ENCODE results near the gene CCDC85A.
A peak's percentile ranks its signal among the peaks of the same experiment; 100 is the strongest.

The CCDC85A gene

DNA sequence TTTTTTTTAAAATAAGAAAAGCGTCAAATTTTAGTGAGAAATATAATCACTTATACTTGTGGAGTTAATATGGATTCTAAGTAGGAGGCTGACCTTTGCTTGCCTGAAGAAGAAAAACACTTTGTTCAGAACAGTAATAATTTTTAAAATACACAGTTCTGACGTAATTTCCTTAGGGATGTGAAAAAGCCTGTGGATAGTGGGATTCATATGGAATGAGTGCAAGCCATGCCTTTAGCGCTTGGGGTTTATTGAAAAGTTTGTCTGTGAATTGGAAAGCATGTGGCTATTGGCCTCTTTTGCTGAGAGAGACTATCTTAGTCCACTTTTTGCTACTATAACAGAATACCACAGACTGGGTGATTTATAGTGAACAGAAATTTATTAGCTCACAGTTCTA is 151.3 kb downstream of the CCDC85A start:
- no peaks in the 10 kb centered on the region for H3K36me3 ChIP-seq (ENCODE audit: control insufficient read depth, insufficient read depth, low read length, severe bottlenecking)
- no peaks in the 10 kb centered on the region for H3K9me3 ChIP-seq (ENCODE audit: control insufficient read depth, low read length)
- peak overlapping the region; percentile 57 for H3K9ac ChIP-seq (ENCODE audit: low read length)
- DNase-seq (ENCODE audit: low read depth) = no peak
- H3K4me3 ChIP-seq (ENCODE audit: low read length) = peak overlapping the region; percentile 49
- no peaks in the 10 kb centered on the region for H3K27me3 ChIP-seq (replicated peaks; ENCODE audit: control insufficient read depth, insufficient read depth, low read length)
- H3K4me1 ChIP-seq (ENCODE audit: control insufficient read depth, insufficient read depth, low read length) = peaks cover 33% of the 10 kb centered on the region

DNA sequence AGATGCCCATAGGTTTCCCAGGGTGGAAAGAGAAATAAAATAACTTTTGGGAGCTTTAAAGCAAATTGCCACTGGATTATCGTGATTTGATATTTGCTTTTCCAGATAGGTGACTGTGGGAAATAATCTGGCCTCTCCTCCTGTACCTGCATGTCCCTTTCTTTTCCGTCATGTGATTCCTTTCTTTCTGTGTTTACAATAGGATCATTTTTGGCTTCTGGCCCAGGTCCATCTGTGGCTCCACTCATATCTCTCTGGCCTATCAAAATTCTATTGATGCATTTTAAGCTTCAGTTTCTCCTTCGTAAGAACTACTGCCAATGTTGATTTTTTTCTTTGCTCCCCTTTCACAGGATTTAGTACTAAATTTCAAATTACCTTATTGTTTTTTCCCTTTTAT is 153.6 kb downstream of the CCDC85A start:
- Histone ChIP-seq H3K9ac (ENCODE audit: low read length) (no peak overlapping the region), H3K4me1 (ENCODE audit: control insufficient read depth, insufficient read depth, low read length) (peaks cover 33% of the 10 kb centered on the region), H3K36me3 (ENCODE audit: control insufficient read depth, insufficient read depth, low read length, severe bottlenecking) (no peaks in the 10 kb centered on the region), H3K4me3 (ENCODE audit: low read length) (no peak overlapping the region), H3K27me3 (replicated peaks; ENCODE audit: control insufficient read depth, insufficient read depth, low read length) (no peaks in the 10 kb centered on the region), H3K9me3 (ENCODE audit: control insufficient read depth, low read length) (no peaks in the 10 kb centered on the region)
- DNase-seq (ENCODE audit: low read depth) = no peak

DNA sequence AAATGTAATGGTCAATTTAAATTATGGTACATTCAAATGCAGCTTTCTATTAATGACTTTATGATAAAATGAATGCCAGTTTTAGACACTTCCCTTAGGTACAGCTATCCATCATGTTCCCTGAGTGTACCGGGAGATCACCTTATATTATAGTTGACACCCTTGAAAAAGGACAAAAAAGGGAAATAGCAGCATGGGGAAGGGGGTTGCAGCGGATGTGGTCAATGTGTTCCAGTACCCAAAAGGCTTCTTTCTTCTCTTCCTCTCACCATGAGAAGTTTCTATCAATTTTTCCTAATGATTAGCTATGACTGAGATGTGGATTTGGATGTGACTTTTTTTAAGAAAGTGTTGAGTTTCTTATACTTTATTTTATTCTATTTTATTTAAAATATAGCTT is 154.4 kb downstream of the CCDC85A start:
- Histone ChIP-seq H3K27me3 (replicated peaks; ENCODE audit: control insufficient read depth, insufficient read depth, low read length) (no peaks in the 10 kb centered on the region), H3K4me1 (ENCODE audit: control insufficient read depth, insufficient read depth, low read length) (peaks cover 28% of the 10 kb centered on the region)
- no peak for DNase-seq (ENCODE audit: low read depth)

DNA sequence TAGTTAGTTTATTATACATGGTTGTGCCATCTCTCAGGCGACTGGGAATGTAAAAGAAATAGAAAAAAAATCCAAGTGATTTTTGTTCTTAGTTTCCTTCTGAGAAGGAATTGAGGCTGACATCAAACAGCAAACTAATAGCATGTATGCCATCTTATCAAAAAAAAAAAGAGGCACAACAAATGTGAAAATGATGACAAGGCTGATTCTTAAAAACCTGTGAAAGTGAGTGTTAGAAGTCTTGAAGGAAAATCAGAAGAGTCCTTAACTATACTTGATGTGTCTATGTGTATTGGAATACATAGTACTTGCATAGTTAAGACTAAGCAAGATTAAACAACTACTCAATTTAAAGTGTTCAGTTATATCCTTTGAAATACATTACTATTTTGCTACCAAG is 161.0 kb downstream of the CCDC85A start:
- Histone ChIP-seq H3K4me1 (ENCODE audit: control insufficient read depth, insufficient read depth, low read length) (peaks cover 2% of the 10 kb centered on the region), H3K36me3 (ENCODE audit: control insufficient read depth, insufficient read depth, low read length, severe bottlenecking) (no peaks in the 10 kb centered on the region), H3K9ac (ENCODE audit: low read length) (no peak overlapping the region), H3K4me3 (ENCODE audit: low read length) (no peak overlapping the region), H3K9me3 (ENCODE audit: control insufficient read depth, low read length) (no peaks in the 10 kb centered on the region), H3K27me3 (replicated peaks; ENCODE audit: control insufficient read depth, insufficient read depth, low read length) (no peaks in the 10 kb centered on the region)
- DNase-seq (ENCODE audit: low read depth) = no peak

More for the DNA sequence above, 154.4 kb downstream of the CCDC85A start:
- Histone ChIP-seq H3K36me3 (ENCODE audit: control insufficient read depth, insufficient read depth, low read length, severe bottlenecking) (no peaks in the 10 kb centered on the region), H3K4me3 (ENCODE audit: low read length) (no peak overlapping the region), H3K9ac (ENCODE audit: low read length) (no peak overlapping the region), H3K9me3 (ENCODE audit: control insufficient read depth, low read length) (no peaks in the 10 kb centered on the region)

DNA sequence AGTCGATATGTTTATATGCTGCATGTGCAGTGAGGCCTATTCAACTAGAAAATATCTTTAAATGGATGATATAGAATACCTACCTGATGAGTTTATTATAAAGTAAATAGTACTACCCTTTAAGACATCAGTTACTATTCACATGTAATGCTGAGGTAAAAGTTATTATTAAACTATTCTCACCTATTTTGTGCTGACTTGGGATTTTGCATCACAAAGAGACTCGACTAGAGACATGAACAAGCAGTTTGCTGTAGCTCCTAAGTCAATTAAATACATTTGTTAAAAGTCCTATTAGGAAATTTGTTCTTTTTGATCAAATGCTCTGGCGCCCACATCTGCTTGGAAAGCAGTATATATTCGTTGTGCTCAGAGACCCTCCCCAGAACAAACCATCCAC is 164.1 kb downstream of the CCDC85A start:
- H3K36me3 ChIP-seq (ENCODE audit: control insufficient read depth, insufficient read depth, low read length, severe bottlenecking) = no peaks in the 10 kb centered on the region
- no peaks in the 10 kb centered on the region for H3K27me3 ChIP-seq (replicated peaks; ENCODE audit: control insufficient read depth, insufficient read depth, low read length)
- no peak overlapping the region for H3K9ac ChIP-seq (ENCODE audit: low read length)
- no peak for DNase-seq (ENCODE audit: low read depth)
- no peaks in the 10 kb centered on the region for H3K9me3 ChIP-seq (ENCODE audit: control insufficient read depth, low read length)
- no peaks in the 10 kb centered on the region for H3K4me1 ChIP-seq (ENCODE audit: control insufficient read depth, insufficient read depth, low read length)
- no peak overlapping the region for H3K4me3 ChIP-seq (ENCODE audit: low read length)

DNA sequence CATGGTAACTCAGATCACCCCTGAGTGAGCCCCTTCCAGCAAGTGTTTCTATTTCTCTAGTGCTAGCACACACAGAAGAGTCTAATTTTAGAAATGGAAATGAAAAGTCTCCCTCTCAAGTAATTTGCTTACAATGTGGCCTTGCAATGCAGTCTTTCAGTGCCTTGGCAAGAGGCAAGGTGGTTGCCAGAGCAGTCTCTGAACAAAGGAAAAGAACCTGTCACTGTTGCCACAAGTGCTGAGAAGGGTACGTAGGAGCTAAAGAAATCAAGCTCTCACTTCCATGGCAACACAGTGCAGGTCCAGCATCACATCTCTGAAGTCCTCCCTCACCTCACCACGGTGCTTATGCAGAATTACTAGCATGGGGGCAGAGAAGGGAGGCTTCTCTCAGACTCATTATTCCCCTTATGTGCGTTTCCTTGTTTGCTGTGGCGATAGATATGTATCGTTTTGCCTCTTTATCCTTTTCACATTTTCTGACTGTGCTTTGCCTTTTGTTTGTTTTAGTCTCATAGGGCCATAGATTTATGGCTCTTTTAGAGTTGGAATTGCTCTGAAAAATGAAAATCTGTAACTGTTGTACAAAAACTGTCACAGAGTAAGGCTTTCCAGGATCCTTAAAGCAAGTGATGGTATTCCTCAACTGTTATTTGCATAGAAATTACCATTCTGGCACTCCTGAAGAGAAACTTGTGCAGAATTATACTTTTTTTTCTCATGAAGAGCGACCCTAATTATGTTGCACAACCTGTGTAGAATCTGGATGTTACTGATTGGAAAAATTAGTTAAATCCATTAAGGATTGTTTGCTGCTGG is 164.8 kb downstream of the CCDC85A start:
- Histone ChIP-seq H3K27me3 (replicated peaks; ENCODE audit: control insufficient read depth, insufficient read depth, low read length) (no peaks in the 10 kb centered on the region), H3K9me3 (ENCODE audit: control insufficient read depth, low read length) (no peaks in the 10 kb centered on the region), H3K36me3 (ENCODE audit: control insufficient read depth, insufficient read depth, low read length, severe bottlenecking) (no peaks in the 10 kb centered on the region), H3K9ac (ENCODE audit: low read length) (no peak overlapping the region), H3K4me3 (ENCODE audit: low read length) (no peak overlapping the region), H3K4me1 (ENCODE audit: control insufficient read depth, insufficient read depth, low read length) (no peaks in the 10 kb centered on the region)
- DNase-seq (ENCODE audit: low read depth) = no peak

DNA sequence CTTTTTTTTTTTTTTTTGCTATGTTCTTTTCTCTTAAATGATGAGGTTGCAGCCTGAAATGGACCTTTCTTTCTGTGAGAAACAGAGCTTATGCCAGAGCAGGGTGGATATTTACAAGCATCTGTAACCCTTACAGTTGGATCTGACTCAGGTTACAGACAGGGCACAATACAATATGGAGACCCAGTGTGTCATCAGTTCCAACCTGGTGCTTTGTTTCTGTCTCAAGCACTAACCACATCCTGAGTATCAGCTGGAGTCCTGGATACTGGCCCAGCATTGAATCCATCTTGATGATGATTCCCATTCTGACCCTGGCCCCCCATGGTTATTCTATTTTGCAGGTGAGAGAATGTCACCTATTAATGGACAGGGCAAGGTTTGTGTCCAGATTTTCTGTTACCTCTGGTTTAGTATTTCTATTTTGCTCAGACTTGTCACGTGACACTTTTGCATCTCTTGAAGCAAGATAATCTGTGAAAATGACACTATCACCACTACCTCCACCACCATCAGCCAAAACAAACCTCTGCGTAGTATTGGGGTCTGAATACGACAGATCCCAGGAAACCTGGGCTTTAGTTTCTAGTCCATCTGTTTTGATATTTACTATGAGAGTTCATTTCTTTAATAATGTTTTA is 174.0 kb downstream of the CCDC85A start:
- Histone ChIP-seq H3K4me3 (ENCODE audit: low read length) (no peak overlapping the region), H3K9me3 (ENCODE audit: control insufficient read depth, low read length) (no peaks in the 10 kb centered on the region), H3K27me3 (replicated peaks; ENCODE audit: control insufficient read depth, insufficient read depth, low read length) (no peaks in the 10 kb centered on the region), H3K36me3 (ENCODE audit: control insufficient read depth, insufficient read depth, low read length, severe bottlenecking) (no peaks in the 10 kb centered on the region), H3K9ac (ENCODE audit: low read length) (no peak overlapping the region), H3K4me1 (ENCODE audit: control insufficient read depth, insufficient read depth, low read length) (no peaks in the 10 kb centered on the region)
- no peak for DNase-seq (ENCODE audit: low read depth)

DNA sequence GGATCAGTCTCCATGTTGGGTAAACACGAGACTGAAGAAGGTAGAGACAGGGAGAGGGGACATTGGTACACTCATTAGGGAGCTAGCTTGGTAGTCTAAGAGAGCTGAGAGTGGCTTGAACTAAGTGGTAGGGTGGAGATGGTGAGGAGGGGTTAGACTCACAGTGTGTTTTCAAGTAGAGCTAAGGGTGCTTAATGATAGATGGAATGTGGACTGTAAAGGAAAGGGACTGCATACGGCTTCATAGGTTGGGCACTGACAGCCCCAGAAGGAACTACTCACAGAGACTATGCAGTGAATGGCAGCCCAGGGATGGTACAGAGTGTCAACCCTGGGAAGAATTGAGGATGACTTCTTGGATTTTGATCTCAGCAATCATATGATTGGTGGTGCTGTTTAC is 178.1 kb downstream of the CCDC85A start:
- Histone ChIP-seq H3K36me3 (ENCODE audit: control insufficient read depth, insufficient read depth, low read length, severe bottlenecking) (no peaks in the 10 kb centered on the region), H3K9me3 (ENCODE audit: control insufficient read depth, low read length) (no peaks in the 10 kb centered on the region), H3K9ac (ENCODE audit: low read length) (no peak overlapping the region), H3K4me3 (ENCODE audit: low read length) (no peak overlapping the region), H3K27me3 (replicated peaks; ENCODE audit: control insufficient read depth, insufficient read depth, low read length) (no peaks in the 10 kb centered on the region), H3K4me1 (ENCODE audit: control insufficient read depth, insufficient read depth, low read length) (peaks cover under 1% of the 10 kb centered on the region)
- DNase-seq (ENCODE audit: low read depth) = no peak

DNA sequence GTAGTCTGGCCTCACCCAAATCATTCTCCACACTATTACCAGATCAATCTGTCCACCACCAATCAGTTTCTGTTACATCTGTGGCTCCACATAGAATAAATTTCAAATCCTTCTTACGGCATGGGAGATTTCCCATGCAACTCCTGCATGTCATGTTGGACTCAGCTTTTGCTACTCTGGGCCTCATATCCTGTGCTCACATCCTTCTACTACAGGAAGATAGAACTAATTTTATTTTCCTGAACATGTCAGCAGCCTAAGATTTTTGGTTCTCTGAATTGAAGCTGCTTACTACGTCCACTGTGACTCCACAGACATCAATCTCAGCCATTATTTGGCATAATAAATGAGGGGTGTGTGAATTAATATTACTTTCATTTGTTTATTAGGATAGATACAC is 181.1 kb downstream of the CCDC85A start:
- H3K4me1 ChIP-seq (ENCODE audit: control insufficient read depth, insufficient read depth, low read length) = peaks cover 4% of the 10 kb centered on the region
- no peaks in the 10 kb centered on the region for H3K36me3 ChIP-seq (ENCODE audit: control insufficient read depth, insufficient read depth, low read length, severe bottlenecking)
- H3K4me3 ChIP-seq (ENCODE audit: low read length) = no peak overlapping the region
- H3K27me3 ChIP-seq (replicated peaks; ENCODE audit: control insufficient read depth, insufficient read depth, low read length) = no peaks in the 10 kb centered on the region
- no peak for DNase-seq (ENCODE audit: low read depth)
- no peak overlapping the region for H3K9ac ChIP-seq (ENCODE audit: low read length)
- no peaks in the 10 kb centered on the region for H3K9me3 ChIP-seq (ENCODE audit: control insufficient read depth, low read length)

DNA sequence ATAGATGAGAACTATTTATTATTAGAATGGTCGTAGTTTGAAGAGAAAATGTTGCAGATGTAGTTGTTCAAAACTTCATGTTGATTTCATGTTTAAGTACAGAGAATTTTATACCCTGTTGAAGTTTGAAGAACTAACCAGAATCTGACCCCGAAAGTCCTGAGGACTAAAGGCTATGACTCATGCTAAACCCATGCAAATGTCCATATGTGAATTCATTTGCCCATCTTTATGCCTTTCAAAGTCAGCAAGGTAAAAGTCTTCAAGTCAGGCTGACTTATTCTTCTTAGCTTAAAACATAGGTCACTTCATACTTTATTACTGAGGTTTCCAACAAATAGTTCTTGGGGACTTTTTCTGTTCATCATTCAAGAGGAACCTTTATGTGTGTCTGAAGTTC is 185.5 kb downstream of the CCDC85A start:
- peak; percentile 6 for DNase-seq (ENCODE audit: low read depth)
- no peak overlapping the region for H3K4me3 ChIP-seq (ENCODE audit: low read length)
- no peaks in the 10 kb centered on the region for H3K27me3 ChIP-seq (replicated peaks; ENCODE audit: control insufficient read depth, insufficient read depth, low read length)
- H3K9me3 ChIP-seq (ENCODE audit: control insufficient read depth, low read length) = no peaks in the 10 kb centered on the region
- no peaks in the 10 kb centered on the region for H3K36me3 ChIP-seq (ENCODE audit: control insufficient read depth, insufficient read depth, low read length, severe bottlenecking)
- H3K9ac ChIP-seq (ENCODE audit: low read length) = no peak overlapping the region
- H3K4me1 ChIP-seq (ENCODE audit: control insufficient read depth, insufficient read depth, low read length) = peaks cover 4% of the 10 kb centered on the region

DNA sequence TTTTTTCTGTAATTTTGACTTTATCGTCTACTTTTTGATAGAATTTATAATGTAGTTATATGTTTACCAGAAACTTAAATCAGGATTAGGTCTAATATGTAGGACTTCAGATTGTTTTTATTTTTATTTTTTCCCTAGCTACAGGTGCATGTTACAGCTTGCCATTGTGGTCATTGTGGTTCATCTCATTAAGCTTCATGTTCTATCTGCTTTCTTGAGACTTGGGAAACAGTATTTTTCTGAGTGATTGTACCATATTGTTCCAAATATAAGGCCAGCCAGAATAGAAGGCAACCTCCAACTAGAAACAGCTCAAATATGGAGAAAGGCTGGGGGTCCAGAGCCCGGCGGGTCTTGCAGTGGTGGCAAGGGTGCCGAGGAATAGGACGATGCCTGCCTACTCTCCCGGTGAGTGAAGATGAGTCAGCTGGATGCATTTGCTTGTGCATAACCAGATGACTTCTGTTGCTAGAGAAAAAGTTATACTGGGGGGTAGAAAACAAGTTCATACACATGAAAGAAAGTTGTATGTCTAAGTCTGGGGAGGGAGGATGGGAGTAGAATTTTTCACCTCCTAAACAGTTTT is 188.4 kb downstream of the CCDC85A start:
- Histone ChIP-seq H3K36me3 (ENCODE audit: control insufficient read depth, insufficient read depth, low read length, severe bottlenecking) (no peaks in the 10 kb centered on the region), H3K9ac (ENCODE audit: low read length) (no peak overlapping the region), H3K4me1 (ENCODE audit: control insufficient read depth, insufficient read depth, low read length) (peaks cover 6% of the 10 kb centered on the region), H3K27me3 (replicated peaks; ENCODE audit: control insufficient read depth, insufficient read depth, low read length) (no peaks in the 10 kb centered on the region), H3K9me3 (ENCODE audit: control insufficient read depth, low read length) (no peaks in the 10 kb centered on the region), H3K4me3 (ENCODE audit: low read length) (no peak overlapping the region)
- no peak for DNase-seq (ENCODE audit: low read depth)
